GM23338 (cell line): Measurements from ENCODE around the gene TTL.

Experiments used
- CREB1 ChIP-seq: fragments of 250-450 bp; sonication (Bioruptor Pico); IDR thresholded peaks from 2 replicates; pipeline ENCODE4 v1.5.0; 2020; ENCODE audit warnings: low read depth, mild to moderate bottlenecking, moderate library complexity
- CTCF ChIP-seq, 2 experiments: fragments of 200-600 bp in 1 of 2; sonication (generic) in 1 of 2; conservative IDR thresholded peaks; 2 replicates each; pipeline versions ENCODE4 v1.5.1 to v1.6.1; 2016 to 2017; ENCODE audit warnings: antibody characterized with exemption in 2 of 2, low read depth in 2 of 2, mild to moderate bottlenecking in 2 of 2, moderate library complexity in 1 of 2
- ETS1 ChIP-seq: IDR thresholded peaks from 2 replicates; pipeline ENCODE4 v1.6.1; 2016; ENCODE audit warnings: antibody characterized with exemption
- EZH2 ChIP-seq: fragments of 200-600 bp; sonication (generic); IDR thresholded peaks from one replicate; pipeline ENCODE4 v1.8.0; 2017; ENCODE audit warnings: antibody characterized with exemption, mild to moderate bottlenecking, low read depth; ENCODE audit not compliant: unreplicated experiment
- EZH2phosphoT487 ChIP-seq: fragments of 200-600 bp; sonication (generic); IDR thresholded peaks from one replicate; pipeline ENCODE4 v1.8.1; 2018; ENCODE audit warnings: antibody characterized with exemption; ENCODE audit not compliant: unreplicated experiment
- JUNB ChIP-seq: IDR thresholded peaks from one replicate; pipeline ENCODE4 v1.6.1; 2016; ENCODE audit warnings: antibody characterized with exemption; ENCODE audit not compliant: unreplicated experiment
- POLR2AphosphoS5 ChIP-seq: IDR thresholded peaks from 2 replicates; pipeline ENCODE4 v1.6.1; 2016; ENCODE audit warnings: antibody characterized with exemption, low read depth
- REST ChIP-seq: IDR thresholded peaks from one replicate; pipeline ENCODE4 v1.6.1; 2018; ENCODE audit warnings: antibody characterized with exemption; ENCODE audit not compliant: unreplicated experiment
- ZNF331 ChIP-seq: fragments of 250-450 bp; sonication (Bioruptor Pico); IDR thresholded peaks from 2 replicates; pipeline ENCODE4 v1.5.0; 2020; ENCODE audit warnings: low read depth, mild to moderate bottlenecking, moderate library complexity
- ZNF462 ChIP-seq: fragments of 250-450 bp; sonication (Bioruptor Pico); IDR thresholded peaks from 2 replicates; pipeline ENCODE4 v1.5.0; 2020; ENCODE audit warnings: mild to moderate bottlenecking, moderate library complexity

- TF ChIP-seq POLR2AphosphoS5 (no peak), CTCF (conservative IDR thresholded peaks at IDR 0.05; ENCODE audit: low read depth in 2 of 2) (no peak), EZH2 (no peak), JUNB (no peak), CREB1 (CRISPR knock-in tag) (no peak), EZH2phosphoT487 (no peak), REST (no peak), ETS1 (no peak), ZNF331 (CRISPR knock-in tag) (no peak), ZNF462 (no peak)
Observed at GRCh38 chr2:112433932-112434730, 47.8 kb upstream of the TTL start.
